ENCODE results near the gene OGFOD3.
"Not testable (repeated sequence)": the region's sequence is repeated elsewhere in the genome, so short reads cannot be mapped to it uniquely, and the experiment has no call there.

Gene OGFOD3

GRCh38 chr17:82388223-82388921 lies 30.0 kb downstream of the OGFOD3 start:
- DNase-seq (ENCODE audit: low read depth in 3 of 3): no peak

GRCh38 chr17:82387705-82388106 lies 30.7 kb downstream of the OGFOD3 start:
- no peak for DNase-seq (ENCODE audit: low read depth in 3 of 3)

GRCh38 chr17:82386881-82387704 lies 31.3 kb downstream of the OGFOD3 start:
- no peak for DNase-seq (ENCODE audit: low read depth in 3 of 3)

- DNase-seq (ENCODE audit: low read depth in 3 of 3): no peak
Measured at GRCh38 chr17:82386255-82386831, 32.0 kb downstream of the OGFOD3 start.

GRCh38 chr17:82385559-82386254 lies 32.7 kb downstream of the OGFOD3 start:
- no peak for DNase-seq (ENCODE audit: low read depth in 3 of 3)

GRCh38 chr17:82384730-82385481 lies 33.5 kb downstream of the OGFOD3 start:
- no peak for DNase-seq (ENCODE audit: low read depth in 3 of 3)

- DNase-seq (ENCODE audit: low read depth in 3 of 3): no peak
Measured at GRCh38 chr17:82384051-82384729, 34.2 kb downstream of the OGFOD3 start.

GRCh38 chr17:82383411-82383810 lies 35.0 kb downstream of the OGFOD3 start:
- no peak for DNase-seq (ENCODE audit: low read depth in 3 of 3)

- no peak for DNase-seq (ENCODE audit: low read depth in 3 of 3)
Measured at GRCh38 chr17:82382933-82383255, 35.5 kb downstream of the OGFOD3 start.

GRCh38 chr17:82382220-82382932 lies 36.0 kb downstream of the OGFOD3 start:
- DNase-seq (ENCODE audit: low read depth in 3 of 3): not testable (repeated sequence)

GRCh38 chr17:82381703-82382009 lies 36.7 kb downstream of the OGFOD3 start:
- DNase-seq (ENCODE audit: low read depth in 3 of 3): not testable (repeated sequence)

- DNase-seq (ENCODE audit: low read depth in 3 of 3): no peak
Measured at GRCh38 chr17:82380860-82381702, 37.3 kb downstream of the OGFOD3 start.

GRCh38 chr17:82378741-82379021 lies 39.7 kb downstream of the OGFOD3 start:
- DNase-seq (ENCODE audit: low read depth in 3 of 3): no peak

- DNase-seq (ENCODE audit: low read depth in 3 of 3): no peak
Measured at GRCh38 chr17:82377924-82378740, 40.3 kb downstream of the OGFOD3 start.

- not testable (repeated sequence) for DNase-seq (ENCODE audit: low read depth in 3 of 3)
Measured at GRCh38 chr17:82377294-82377693, 41.1 kb downstream of the OGFOD3 start.

GRCh38 chr17:82376042-82376730 lies 42.2 kb downstream of the OGFOD3 start:
- DNase-seq (ENCODE audit: low read depth in 3 of 3): no peak

GRCh38 chr17:82375359-82376041 lies 42.9 kb downstream of the OGFOD3 start:
- DNase-seq (ENCODE audit: low read depth in 3 of 3): no peak

All from stimulated activated CD4-positive, alpha-beta T cell treated with anti-CD3 and anti-CD28 coated beads, TNF-alpha, amount 100 ng/mL, for 48 hours (primary cell).